Subcutaneous adipose tissue (tissue), 4 donors: ENCODE results near the gene PAIP2B. TPM values are rescaled to one million over a fixed set of nuclear protein-coding genes. Genes with fewer than 3 reads are reported as not detected.

ENCODE experiments used
- CTCF ChIP-seq: fragments of 450-650 bp; IDR thresholded peaks from one replicate; pipeline ENCODE4 v1.5.1; 2016; ENCODE audit warnings: low read depth, mild to moderate bottlenecking, control low read depth, antibody characterized with exemption, moderate library complexity
- total RNA-seq, 4 donors: library from RNA; depleted of rRNA; stranded (reverse); fragments of >200 nt; gene quantifications; one replicate each; pipeline ENCODE4 v1.1.0, GENCODE V29; 2016

Gene PAIP2B
- total RNA-seq, 4 donors from 2014 or later = 4.4 to 7.0 (median 5.4) TPM

- no peak for TF ChIP-seq CTCF
Observed at GRCh38 chr2:71238089-71238488, 11.2 kb upstream of the PAIP2B start.

GRCh38 chr2:71235930-71236587, 9.2 kb upstream of the PAIP2B start:
- no peak for TF ChIP-seq CTCF

GRCh38 chr2:71226096-71226964, 573 bp downstream of the PAIP2B start:
- TF ChIP-seq CTCF = no peak

GRCh38 chr2:71224935-71225334, 2.0 kb downstream of the PAIP2B start:
- no peak for TF ChIP-seq CTCF

- TF ChIP-seq CTCF = no peak
Observed at GRCh38 chr2:71224457-71224856, 2.4 kb downstream of the PAIP2B start.

GRCh38 chr2:71223767-71224333, 3.1 kb downstream of the PAIP2B start:
- TF ChIP-seq CTCF = no peak

GRCh38 chr2:71220743-71221142, 6.2 kb downstream of the PAIP2B start:
- TF ChIP-seq CTCF = no peak
